Panc1 (cell line): ENCODE data around the gene ZMYND12.

Experiments
- CTCF ChIP-seq: fragments of 450-650 bp; IDR thresholded peaks from 2 replicates; pipeline ENCODE4 v1.5.1; 2017; ENCODE audit warnings: mild to moderate bottlenecking
- POLR2AphosphoS5 ChIP-seq: IDR thresholded peaks from 2 replicates; pipeline ENCODE4 v1.6.1; 2012; ENCODE audit warnings: mild to moderate bottlenecking, low read depth, low read length, moderate library complexity

DNA sequence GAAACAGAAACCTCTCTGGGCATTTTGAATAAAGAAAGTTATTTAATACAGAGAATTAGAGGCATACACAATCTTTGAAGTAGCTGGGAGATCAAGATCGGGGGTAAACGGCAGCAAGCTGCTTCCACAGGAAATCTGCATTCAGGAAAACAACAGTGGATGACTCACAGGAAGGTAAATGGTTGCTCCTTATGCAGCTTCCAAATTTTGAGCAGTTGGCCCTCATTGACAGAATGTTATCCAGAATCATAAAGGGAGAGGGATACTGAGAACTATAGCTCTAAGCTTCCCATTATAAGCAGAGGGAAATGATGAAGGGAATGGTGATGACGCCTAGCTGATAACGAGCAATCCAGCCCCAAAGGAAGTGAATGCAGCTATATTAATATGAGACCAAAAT lies 28.6 kb downstream of the ZMYND12 start:
- no peak for TF ChIP-seq CTCF
- no peak for TF ChIP-seq POLR2AphosphoS5
